ENCODE measurements around the gene PGM2. TPM values are rescaled to one million over a fixed set of nuclear protein-coding genes. Genes with fewer than 3 reads are reported as not detected.

Gene PGM2
- total RNA-seq, 1 experiment from 2014 or later, result 33.0 TPM

DNA sequence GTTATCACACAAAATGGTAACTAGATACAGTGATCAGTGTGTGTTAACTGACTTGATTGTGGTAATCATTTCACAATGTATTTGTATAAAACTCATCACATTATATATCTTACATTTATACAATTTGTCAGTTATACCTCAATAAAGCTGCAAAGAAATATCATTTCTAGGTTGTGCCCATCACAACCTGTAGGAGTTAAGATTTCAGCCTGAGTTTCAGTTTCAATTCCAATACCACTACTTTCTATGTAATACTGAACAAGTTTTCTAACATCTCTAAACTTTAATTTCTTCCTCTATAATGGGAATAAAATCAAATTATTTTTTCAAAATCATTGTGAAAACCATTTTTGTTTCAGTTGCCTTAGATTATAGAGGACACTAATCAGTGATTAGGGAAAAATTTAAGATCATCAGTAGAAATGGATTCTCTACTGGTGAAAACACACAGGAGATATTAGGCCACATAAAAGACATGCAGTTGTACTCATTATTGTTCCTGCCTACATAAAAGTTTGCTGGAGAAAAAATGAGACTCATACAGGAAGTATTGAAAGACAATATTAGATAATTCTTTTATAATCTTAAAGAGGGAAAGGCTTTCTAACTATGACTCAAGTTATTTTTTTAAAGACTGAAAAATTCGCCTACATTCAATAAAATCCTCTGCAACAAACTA, 46.0 kb downstream of the PGM2 start:
- Mint-ChIP-seq H3K4me3 (ENCODE audit: low read depth, unreplicated experiment) (no peak overlapping the region), H3K9me3 (ENCODE audit: low read depth, unreplicated experiment) (no peaks in the 10 kb centered on the region), H3K36me3 (ENCODE audit: insufficient read depth, unreplicated experiment) (peaks cover 5% of the 10 kb centered on the region), H3K27me3 (ENCODE audit: unreplicated experiment) (no peaks in the 10 kb centered on the region), H3K4me1 (ENCODE audit: low read depth, unreplicated experiment) (no peaks in the 10 kb centered on the region), H3K27ac (ENCODE audit: unreplicated experiment) (no peak overlapping the region)
- TF ChIP-seq CTCF (IDR thresholded peaks at IDR 0.05; ENCODE audit: unreplicated experiment), result no peak
- no TSS peak for BruUV-seq (replicated peaks)
- CTCF ChIA-PET, result no interaction called here
- no peak for DNase-seq
- intact Hi-C loops (cut with micrococcal nuclease; ENCODE audit: unreplicated experiment), result no loop called here

DNA sequence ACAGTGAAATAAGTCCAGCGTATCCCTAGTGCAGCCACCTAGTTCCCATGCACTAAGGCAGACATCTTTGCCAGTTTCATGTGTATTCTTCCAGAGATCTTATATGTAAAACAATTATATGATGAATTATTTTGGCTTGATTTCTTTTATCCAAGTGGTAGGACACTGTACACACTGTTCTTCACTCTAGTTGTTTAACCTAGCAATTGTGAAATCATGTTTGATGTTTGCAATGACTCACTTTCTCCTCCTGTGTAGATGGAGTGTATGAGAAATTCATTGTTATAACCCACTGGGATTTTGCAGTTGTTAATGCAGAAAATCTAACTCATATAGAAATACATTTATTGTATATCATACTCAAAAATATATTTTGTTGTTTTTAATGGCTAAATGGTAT, 46.9 kb downstream of the PGM2 start:
- CTCF ChIA-PET, result no interaction called here
- Mint-ChIP-seq H3K4me1 (ENCODE audit: low read depth, unreplicated experiment) (no peaks in the 10 kb centered on the region), H3K36me3 (ENCODE audit: insufficient read depth, unreplicated experiment) (no peaks in the 10 kb centered on the region), H3K27me3 (ENCODE audit: unreplicated experiment) (no peaks in the 10 kb centered on the region), H3K27ac (ENCODE audit: unreplicated experiment) (no peak overlapping the region), H3K4me3 (ENCODE audit: low read depth, unreplicated experiment) (no peak overlapping the region), H3K9me3 (ENCODE audit: low read depth, unreplicated experiment) (no peaks in the 10 kb centered on the region)
- intact Hi-C loops (cut with micrococcal nuclease; ENCODE audit: unreplicated experiment), result no loop called here
- no TSS peak for BruUV-seq (replicated peaks)
- TF ChIP-seq CTCF (IDR thresholded peaks at IDR 0.05; ENCODE audit: unreplicated experiment), result no peak
- DNase-seq, result no peak

GRCh38 chr4:37876156-37876555, 49.7 kb downstream of the PGM2 start:
- Mint-ChIP-seq H3K4me3 (ENCODE audit: low read depth, unreplicated experiment) (no peak overlapping the region), H3K27ac (ENCODE audit: unreplicated experiment) (no peak overlapping the region), H3K27me3 (ENCODE audit: unreplicated experiment) (no peaks in the 10 kb centered on the region), H3K36me3 (ENCODE audit: insufficient read depth, unreplicated experiment) (no peaks in the 10 kb centered on the region), H3K4me1 (ENCODE audit: low read depth, unreplicated experiment) (no peaks in the 10 kb centered on the region), H3K9me3 (ENCODE audit: low read depth, unreplicated experiment) (no peaks in the 10 kb centered on the region)
- no TSS peak for BruUV-seq (replicated peaks)
- no peak for TF ChIP-seq CTCF (IDR thresholded peaks at IDR 0.05; ENCODE audit: unreplicated experiment)
- intact Hi-C loops (cut with micrococcal nuclease; ENCODE audit: unreplicated experiment), result no loop called here
- DNase-seq, result no peak
- CTCF ChIA-PET, result no interaction called here

- H3K9me3 Mint-ChIP-seq (ENCODE audit: low read depth, unreplicated experiment), result no peaks in the 10 kb centered on the region
- CTCF ChIA-PET, result interaction anchor here (0.6 to 0.7 kb wide), 2 partner anchors 71 to 156 kb away, joined by 6 to 8 read pairs; no protein-coding TSS in a partner anchor
- H3K27me3 Mint-ChIP-seq (ENCODE audit: unreplicated experiment), result no peaks in the 10 kb centered on the region
- intact Hi-C loops (cut with micrococcal nuclease; ENCODE audit: unreplicated experiment), result no loop called here
- H3K4me3 Mint-ChIP-seq (ENCODE audit: low read depth, unreplicated experiment), result no peak overlapping the region
- no TSS peak for BruUV-seq (replicated peaks)
- H3K4me1 Mint-ChIP-seq (ENCODE audit: low read depth, unreplicated experiment), result no peaks in the 10 kb centered on the region
- no peaks in the 10 kb centered on the region for H3K36me3 Mint-ChIP-seq (ENCODE audit: insufficient read depth, unreplicated experiment)
- no peak for DNase-seq
- no peak for TF ChIP-seq CTCF (IDR thresholded peaks at IDR 0.05; ENCODE audit: unreplicated experiment)
- H3K27ac Mint-ChIP-seq (ENCODE audit: unreplicated experiment), result no peak overlapping the region
Observed at GRCh38 chr4:37879365-37879764, 52.9 kb downstream of the PGM2 start.
